OCI-LY7 (cell line): ENCODE measurements around the gene TTI1. TPM values are rescaled to one million over a fixed set of nuclear protein-coding genes. Genes with fewer than 3 reads are reported as not detected.

ENCODE experiments used
- BruUV-seq: library from RNA; stranded (reverse); fragments of 400-500 nt; replicated peaks from 2 replicates; lab custom pipeline; 2021; lab: Mats Ljungman, UMichigan
- CTCF ChIA-PET: fragments of 300-600 bp; sonication (Branson Sonifier 250); formaldehyde crosslinking; loops from one replicate; lab custom pipeline; 2022; ENCODE audit warnings: antibody characterized with exemption; ENCODE audit not compliant: unreplicated experiment; lab: Charles Lee
- POLR2A ChIA-PET: fragments of 300-600 bp; sonication (Branson Sonifier 250); formaldehyde crosslinking; loops from one replicate; lab custom pipeline; 2022; ENCODE audit warnings: antibody characterized with exemption; lab: Charles Lee
- DNase-seq: peaks from one replicate; pipeline ENCODE4 v3.0.0-alpha.2; 2015; ENCODE audit warnings: low spot score
- H2AFZ ChIP-seq: fragments of 200-600 bp; sonication (generic), shearing (Covaris generic); 2 replicates; pipeline ENCODE4 v1.6.1; 2014; ENCODE audit warnings: mild to moderate bottlenecking, antibody characterized with exemption, low read length, moderate library complexity
- H3K27ac ChIP-seq: fragments of 200-600 bp; sonication (generic); 2 replicates; pipeline ENCODE4 v1.5.1; 2014; ENCODE audit warnings: mixed run types, low read depth, mild to moderate bottlenecking, moderate library complexity, low read length, inconsistent platforms; ENCODE audit not compliant: poor library complexity, severe bottlenecking
- H3K36me3 ChIP-seq: fragments of 200-600 bp; sonication (generic); 2 replicates; pipeline ENCODE4 v1.6.1; 2014; ENCODE audit warnings: mild to moderate bottlenecking, antibody characterized with exemption, low read length, moderate library complexity, mixed read lengths; ENCODE audit not compliant: insufficient read depth
- H3K4me1 ChIP-seq: fragments of 200-600 bp; sonication (generic); 2 replicates; pipeline ENCODE4 v1.5.1; 2014; ENCODE audit warnings: mild to moderate bottlenecking, low read length; ENCODE audit not compliant: insufficient read depth, poor library complexity, severe bottlenecking
- H3K4me2 ChIP-seq: fragments of 200-600 bp; sonication (generic); 2 replicates; pipeline ENCODE4 v1.6.1; 2014; ENCODE audit warnings: mild to moderate bottlenecking, low read length
- H3K4me3 ChIP-seq: fragments of 200-600 bp; sonication (generic); 2 replicates; pipeline ENCODE4 v1.5.1; 2014; ENCODE audit warnings: mild to moderate bottlenecking, low read depth, low read length; ENCODE audit not compliant: poor library complexity, severe bottlenecking
- H3K79me2 ChIP-seq: fragments of 200-600 bp; sonication (generic); 2 replicates; pipeline ENCODE4 v1.6.1; 2016; ENCODE audit warnings: low read depth, mild to moderate bottlenecking, low read length, moderate library complexity, mixed read lengths; ENCODE audit not compliant: insufficient read depth
- H3K9me2 ChIP-seq: fragments of 200-600 bp; sonication (generic); 2 replicates; pipeline ENCODE4 v1.6.1; 2016; ENCODE audit warnings: mild to moderate bottlenecking, low read length, mixed read lengths; ENCODE audit not compliant: insufficient read depth
- H3K9me3 ChIP-seq: fragments of 200-600 bp; sonication (generic); 2 replicates; pipeline ENCODE4 v1.6.1; 2014; ENCODE audit warnings: mild to moderate bottlenecking, mixed run types, low read length, mixed read lengths
- H4K20me1 ChIP-seq: fragments of 200-600 bp; sonication (generic); 2 replicates; pipeline ENCODE4 v1.6.1; 2014; ENCODE audit warnings: mild to moderate bottlenecking, antibody characterized with exemption, low read length, moderate library complexity, mixed read lengths; ENCODE audit not compliant: insufficient read depth
- EZH2phosphoT487 ChIP-seq: fragments of 200-600 bp; sonication (generic); IDR thresholded peaks from 2 replicates; pipeline ENCODE4 v1.6.1; 2018; ENCODE audit warnings: low read depth, borderline replicate concordance, mild to moderate bottlenecking, mixed run types, antibody characterized with exemption, low read length, moderate library complexity, mixed read lengths
- intact Hi-C: fragments of 100-400 bp; cut with micrococcal nuclease; formaldehyde crosslinking; loops from one replicate; pipeline ENCODE4 v1.10.0; 2022; ENCODE audit not compliant: unreplicated experiment
- total RNA-seq, 2 experiments: library from RNA; depleted of rRNA in 1 of 2; stranded (reverse); fragments of >200 nt in 1 of 2; shearing (Covaris generic) in 1 of 2; gene quantifications; 2 replicates each; pipeline ENCODE4 v1.2.3, GENCODE V29; 2014 to 2022
- TF ChIP-seq, protein P1 (sequence below): fragments of 200-600 bp; sonication (generic); conservative IDR thresholded peaks from 2 replicates; pipeline ENCODE4 v1.5.1; 2014; ENCODE audit warnings: mild to moderate bottlenecking, antibody characterized with exemption, low read length, moderate library complexity, mixed read lengths

The TTI1 gene
- total RNA-seq, 2 experiments from 2014 or later, result 22.4 to 28.7 TPM

DNA sequence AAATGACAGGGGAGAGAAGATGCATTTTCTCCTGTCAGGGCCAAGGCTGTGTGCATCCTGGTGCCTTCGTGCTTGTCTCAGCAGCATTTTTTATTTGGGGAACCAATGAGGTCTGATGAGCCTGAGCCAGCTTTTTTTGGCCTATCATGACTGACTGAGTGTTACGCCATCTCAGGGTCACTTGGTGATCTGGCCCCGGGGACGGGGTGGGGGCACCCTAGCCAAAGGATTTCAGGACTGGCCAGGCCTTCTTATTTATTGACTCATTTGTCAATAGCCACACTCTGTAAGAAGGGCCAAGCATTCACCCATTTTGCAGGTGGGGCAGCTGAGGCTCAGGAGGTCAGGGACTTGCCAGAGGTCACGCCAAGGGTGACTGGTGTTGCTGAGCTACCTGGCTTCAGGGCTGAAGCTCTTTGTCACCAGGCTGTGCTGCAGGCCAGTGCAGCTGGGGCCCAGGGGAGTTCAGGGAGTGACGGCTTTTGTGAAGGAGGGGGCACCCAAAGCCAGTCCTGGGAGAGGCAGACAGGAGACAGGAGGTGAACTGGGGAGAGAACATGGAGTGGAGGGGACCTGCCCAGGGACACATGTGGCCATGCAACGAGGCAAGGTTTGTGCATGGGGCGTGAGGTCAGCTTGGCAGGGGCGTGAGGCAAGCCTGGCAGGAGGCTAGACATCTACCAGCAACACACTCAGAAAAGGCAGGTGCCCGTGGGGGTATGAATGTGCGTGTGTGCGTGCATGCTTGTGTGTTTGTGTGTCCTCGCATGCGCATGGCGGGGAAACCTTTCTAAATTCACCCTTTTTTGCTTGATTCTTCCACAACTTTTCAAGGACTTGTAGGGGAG lies 99.2 kb downstream of the TTI1 start:
- Histone ChIP-seq H3K36me3 (no peaks in the 10 kb centered on the region), H4K20me1 (no peaks in the 10 kb centered on the region), H3K79me2 (no peaks in the 10 kb centered on the region), H3K9me2 (no peaks in the 10 kb centered on the region), H3K27ac (no peak overlapping the region), H2AFZ (no peak overlapping the region), H3K9me3 (no peaks in the 10 kb centered on the region), H3K4me3 (no peak overlapping the region), H3K4me2 (no peak overlapping the region), H3K4me1 (no peaks in the 10 kb centered on the region)
- ChIA-PET POLR2A (no interaction called here), CTCF (no interaction called here)
- BruUV-seq, result no TSS peak
- TF ChIP-seq EZH2phosphoT487, result no peak
- TF ChIP-seq, protein P1, sequence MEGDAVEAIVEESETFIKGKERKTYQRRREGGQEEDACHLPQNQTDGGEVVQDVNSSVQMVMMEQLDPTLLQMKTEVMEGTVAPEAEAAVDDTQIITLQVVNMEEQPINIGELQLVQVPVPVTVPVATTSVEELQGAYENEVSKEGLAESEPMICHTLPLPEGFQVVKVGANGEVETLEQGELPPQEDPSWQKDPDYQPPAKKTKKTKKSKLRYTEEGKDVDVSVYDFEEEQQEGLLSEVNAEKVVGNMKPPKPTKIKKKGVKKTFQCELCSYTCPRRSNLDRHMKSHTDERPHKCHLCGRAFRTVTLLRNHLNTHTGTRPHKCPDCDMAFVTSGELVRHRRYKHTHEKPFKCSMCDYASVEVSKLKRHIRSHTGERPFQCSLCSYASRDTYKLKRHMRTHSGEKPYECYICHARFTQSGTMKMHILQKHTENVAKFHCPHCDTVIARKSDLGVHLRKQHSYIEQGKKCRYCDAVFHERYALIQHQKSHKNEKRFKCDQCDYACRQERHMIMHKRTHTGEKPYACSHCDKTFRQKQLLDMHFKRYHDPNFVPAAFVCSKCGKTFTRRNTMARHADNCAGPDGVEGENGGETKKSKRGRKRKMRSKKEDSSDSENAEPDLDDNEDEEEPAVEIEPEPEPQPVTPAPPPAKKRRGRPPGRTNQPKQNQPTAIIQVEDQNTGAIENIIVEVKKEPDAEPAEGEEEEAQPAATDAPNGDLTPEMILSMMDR, result no peak
- intact Hi-C loops, result no loop called here
- no peak for DNase-seq

Other genes starting within 250 kb of the TTI1 start
- gene VSTM2L, start 130.3 kb downstream of the TTI1 start, total RNA-seq (2014; rRNA removed; shearing (Covaris generic)), result not detected in 2 replicates
- 0.17 TPM in 1 of 2 replicates, not detected in the other for gene VSTM2L, start 130.3 kb downstream of the TTI1 start, total RNA-seq (2022)
- 45.6 and 52.3 TPM in 2 replicates for gene RPRD1B, start 290 bp upstream of the TTI1 start, total RNA-seq (2014; rRNA removed; shearing (Covaris generic))
- 67.3 and 67.9 TPM in 2 replicates for gene RPRD1B, start 290 bp upstream of the TTI1 start, total RNA-seq (2022)
- not detected in 2 replicates for gene TGM2, start 131.8 kb upstream of the TTI1 start, total RNA-seq (2014; rRNA removed; shearing (Covaris generic))
- gene TGM2, start 131.8 kb upstream of the TTI1 start, total RNA-seq (2022), result 0.18 TPM in 1 of 2 replicates, not detected in the other
- gene KIAA1755, start 227.3 kb upstream of the TTI1 start, total RNA-seq (2014; rRNA removed; shearing (Covaris generic)), result not detected in 2 replicates
- gene KIAA1755, start 227.3 kb upstream of the TTI1 start, total RNA-seq (2022), result not detected in 2 replicates